Stimulated activated CD4-positive, alpha-beta T cell treated with anti-CD3 and anti-CD28 coated beads, Interleukin-1b, Interleukin-23, amount 100 ng/mL, for 1 hour (primary cell): ENCODE results near the gene BICD2.

Source experiments
- DNase-seq, 2 donors: peaks; one replicate each; pipeline ENCODE4 v3.0.0-alpha.2; 2020; ENCODE audit warnings: low read depth in 2 of 2

BICD2 gene

DNA sequence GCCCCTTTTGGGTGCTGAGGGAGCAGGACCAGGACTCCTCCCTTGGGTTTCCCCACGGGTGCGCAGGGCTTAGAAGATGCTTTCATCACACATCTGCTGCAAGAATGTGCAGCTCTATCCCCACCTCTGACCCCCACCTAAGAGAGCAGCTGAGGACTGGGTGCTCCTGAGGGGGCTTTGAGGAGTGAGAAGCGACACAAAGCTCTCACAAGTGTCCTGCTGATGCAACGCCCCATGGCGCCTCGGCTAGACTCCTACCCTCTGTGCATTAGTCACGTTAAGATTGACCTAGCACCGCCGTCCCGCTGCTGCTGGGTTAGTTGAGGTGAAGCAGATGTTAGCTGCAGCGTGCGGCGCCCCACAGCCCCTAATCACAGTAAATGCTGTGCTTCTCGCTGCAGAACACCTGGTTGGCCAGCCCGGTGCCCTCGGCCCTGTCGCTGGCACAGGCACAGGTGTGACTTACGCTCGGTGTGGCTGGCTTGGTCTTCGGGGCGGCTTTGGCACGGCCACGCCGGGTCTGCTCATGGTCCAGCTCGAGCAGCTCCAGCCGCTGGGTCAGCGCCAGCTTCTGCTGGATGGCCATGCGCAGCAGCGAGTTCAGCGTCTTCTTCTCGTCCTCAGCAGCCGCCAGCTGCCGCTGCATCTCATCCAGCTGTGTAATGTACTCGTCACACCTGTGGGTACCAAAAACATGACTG is 49.7 kb downstream of the BICD2 start:
- no peak for DNase-seq

DNA sequence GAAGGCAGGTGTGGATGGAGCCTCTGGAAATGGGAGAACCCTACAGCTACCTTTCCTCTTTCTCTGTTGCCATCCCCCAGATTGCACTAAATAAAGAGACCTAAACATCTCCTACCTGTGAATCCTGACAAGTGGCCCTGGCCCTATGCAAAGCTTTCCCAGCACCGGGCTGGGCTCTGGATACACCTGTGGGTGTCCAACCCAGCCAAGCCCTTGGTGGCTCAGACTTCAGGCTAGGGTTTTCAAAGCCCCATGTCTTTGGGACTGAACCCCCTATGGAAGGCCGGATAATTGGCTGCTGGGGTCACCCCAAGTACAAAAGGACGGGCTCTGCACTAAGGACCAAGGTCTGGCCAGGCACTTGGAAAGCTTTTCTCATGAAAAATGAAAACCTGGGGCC is 50.6 kb downstream of the BICD2 start:
- no peak for DNase-seq

DNA sequence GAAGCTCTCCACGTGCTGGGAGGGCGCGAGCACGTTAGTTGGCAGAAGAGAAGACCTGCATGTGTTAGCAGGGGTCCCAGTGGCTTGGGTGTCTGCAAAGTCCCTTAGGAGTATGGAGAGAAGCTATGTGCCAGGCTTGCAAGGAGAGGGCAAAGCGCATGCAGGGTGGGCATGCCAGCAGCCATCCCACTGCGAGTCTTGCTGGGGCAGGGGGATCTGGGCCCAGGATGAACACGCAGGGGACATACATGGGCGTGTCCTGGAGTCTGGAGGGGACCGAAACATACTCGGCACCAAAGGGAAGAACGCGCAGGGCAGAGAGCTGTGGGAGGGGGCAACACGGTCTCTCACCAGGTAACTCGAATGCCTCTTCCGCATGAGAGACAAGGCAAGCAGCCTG is 51.1 kb downstream of the BICD2 start:
- DNase-seq: no peak

DNA sequence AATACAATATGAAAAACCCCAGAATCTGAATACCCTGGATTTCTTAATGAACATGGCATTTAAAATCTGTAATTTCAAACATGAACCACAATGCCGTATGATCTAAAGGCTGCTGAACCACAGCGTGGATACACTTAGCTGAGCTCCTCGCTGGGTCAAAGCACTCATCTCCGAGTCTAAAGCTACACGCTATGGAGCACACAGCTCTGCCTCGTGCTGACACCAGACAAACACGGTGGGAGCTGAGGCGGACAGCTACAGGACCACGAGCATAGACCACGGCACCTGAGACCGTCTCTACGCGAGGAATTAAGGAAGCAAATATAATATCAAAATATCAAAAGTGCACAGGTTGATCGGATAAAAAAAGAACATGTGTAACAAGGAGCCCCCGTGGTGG is 51.9 kb downstream of the BICD2 start:
- no peak for DNase-seq

DNA sequence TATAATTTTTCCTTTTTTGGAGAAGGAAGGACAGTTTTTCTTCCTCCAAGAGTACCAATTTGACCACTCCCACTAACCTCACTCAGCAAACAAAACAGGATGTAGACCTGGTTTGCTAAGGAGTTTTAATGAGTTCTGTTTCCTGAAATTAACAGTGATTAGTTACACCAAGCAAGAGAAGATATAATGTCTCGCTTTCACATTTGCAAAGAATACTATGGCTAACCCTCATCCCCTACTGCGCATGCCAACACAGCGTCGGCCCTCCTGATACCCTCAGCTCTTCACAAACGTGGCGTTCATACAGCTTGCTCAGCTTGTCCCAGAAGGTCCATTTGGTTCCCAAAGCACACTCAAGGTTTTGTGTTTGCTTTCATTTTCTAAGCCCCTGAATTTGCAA is 52.8 kb downstream of the BICD2 start:
- DNase-seq: no peak

DNA sequence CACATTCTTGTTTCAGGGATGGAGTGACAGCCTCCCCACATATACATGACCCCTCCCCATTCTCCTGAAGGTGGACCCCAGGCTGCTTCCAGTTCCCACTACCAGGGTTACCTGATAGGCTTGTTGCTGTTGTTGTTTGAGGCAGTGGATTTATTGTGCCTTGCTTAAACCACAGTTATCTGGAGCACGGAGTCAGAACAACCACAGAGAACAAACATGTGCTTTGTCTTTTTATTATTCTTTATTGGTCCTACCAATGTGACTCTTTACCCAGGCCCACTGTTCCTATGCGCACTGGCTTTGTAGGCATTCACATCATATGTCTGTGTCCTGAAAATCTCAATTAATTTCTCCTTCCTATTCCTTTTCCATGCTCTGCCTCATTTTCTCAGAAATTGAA is 53.5 kb downstream of the BICD2 start:
- no peak for DNase-seq

DNA sequence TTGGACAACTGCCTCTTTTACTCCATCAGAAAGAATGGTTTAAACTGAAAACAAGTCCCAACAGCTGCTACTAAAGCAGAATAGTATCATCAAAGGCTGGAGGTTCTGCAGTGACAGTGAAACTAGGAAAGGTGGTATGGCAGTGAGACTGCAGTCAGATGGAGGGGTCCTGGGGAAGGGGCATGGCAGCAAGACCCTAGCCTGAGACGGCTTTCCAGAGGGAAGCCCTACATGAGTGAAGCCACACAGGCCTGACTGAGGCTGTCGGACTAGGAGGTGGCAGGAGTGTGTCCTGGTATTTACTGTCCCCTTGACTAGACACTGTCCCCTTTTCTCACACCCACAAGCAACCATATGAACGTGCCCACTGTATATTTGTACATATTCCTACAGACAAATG is 54.3 kb downstream of the BICD2 start:
- no peak for DNase-seq

DNA sequence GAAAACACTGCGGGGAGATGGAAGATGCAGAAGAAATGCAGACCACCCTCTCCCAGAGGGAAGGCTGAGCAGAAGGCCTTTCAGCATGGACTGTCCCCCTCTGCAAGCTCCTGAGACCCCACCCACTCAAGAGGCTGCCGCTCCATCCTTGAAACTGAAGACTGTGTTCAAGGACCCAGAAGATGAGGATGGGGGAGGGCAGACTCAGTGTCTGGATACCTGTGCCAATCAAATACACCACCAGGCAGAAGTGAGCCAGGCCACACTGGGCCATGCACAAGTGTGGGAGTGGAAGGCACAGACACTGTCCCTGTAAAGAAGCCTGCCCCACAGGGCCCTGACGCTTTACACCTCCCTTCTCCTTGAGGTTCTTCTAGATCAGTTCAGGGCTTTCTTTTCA is 54.7 kb downstream of the BICD2 start:
- no peak for DNase-seq

DNA sequence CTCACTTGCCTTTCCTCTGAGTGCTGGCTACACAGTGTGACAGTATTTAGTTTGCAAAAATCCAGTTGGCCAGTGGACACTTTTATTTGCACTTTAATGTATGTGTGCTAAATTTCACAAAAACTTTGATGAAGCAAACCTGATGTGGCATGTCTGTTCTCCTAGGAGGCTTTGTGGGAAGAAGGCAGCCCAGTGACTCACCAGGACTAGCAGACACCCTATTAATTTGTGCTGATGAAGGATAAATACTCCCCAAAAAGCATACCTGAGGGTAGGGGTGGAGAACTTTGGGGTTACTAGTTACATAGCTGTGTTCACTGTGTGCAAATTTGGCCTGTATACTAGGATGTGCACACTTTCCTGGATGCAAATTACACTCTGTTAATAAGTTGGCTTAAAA is 55.4 kb downstream of the BICD2 start:
- DNase-seq: no peak

DNA sequence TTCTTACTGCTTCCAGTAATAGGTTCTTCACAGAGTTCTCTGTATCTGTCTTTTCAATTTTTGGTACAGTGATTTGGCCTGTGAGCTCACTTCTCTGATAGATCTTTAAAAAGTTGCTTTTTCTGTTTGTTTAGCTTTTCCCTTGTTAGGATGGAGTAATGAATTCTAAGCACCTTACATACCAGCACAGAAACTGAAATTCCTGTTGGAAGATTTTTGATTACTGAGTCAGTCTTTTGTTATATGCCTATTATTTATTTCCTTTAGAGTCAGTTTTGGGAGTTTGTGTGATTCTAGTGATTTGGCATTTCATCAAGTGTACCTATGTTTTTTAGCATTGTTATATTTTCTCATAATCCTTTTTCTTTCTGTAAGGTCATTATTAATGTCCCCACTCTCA is 57.1 kb downstream of the BICD2 start:
- DNase-seq: no peak

DNA sequence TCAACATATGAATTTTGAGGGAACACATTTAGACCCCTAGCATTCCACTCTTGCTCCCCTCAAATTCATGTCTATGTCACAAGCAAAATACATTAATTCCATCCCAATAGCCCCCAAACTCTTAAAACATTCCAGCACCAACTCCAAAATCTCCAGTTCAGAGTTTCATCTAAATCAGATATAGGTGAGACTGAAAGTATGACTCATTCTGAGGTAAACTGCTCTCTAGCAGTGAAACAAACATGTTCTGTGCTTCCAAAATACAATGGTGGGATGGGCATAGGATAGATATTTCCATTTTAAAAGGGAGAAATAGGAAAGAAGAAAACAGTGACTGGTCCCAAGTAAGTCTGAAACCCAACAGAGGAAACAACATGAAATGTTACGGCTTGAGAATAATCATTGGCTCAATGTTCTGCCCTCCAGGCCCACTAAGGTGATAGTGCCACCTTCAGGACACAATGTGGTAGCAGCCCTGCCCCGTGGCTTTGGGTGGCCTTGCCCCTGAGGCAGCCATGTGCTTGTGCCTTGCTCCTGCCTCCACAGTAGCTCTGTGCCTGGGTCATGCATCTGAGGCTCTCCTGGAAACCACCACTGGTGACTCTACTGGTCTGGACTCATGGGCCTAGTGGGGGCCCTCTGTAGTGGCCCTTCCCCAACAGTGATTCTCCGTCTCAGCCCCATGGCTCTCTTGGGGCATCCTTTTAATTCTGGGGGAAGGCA is 58.3 kb downstream of the BICD2 start:
- no peak for DNase-seq

DNA sequence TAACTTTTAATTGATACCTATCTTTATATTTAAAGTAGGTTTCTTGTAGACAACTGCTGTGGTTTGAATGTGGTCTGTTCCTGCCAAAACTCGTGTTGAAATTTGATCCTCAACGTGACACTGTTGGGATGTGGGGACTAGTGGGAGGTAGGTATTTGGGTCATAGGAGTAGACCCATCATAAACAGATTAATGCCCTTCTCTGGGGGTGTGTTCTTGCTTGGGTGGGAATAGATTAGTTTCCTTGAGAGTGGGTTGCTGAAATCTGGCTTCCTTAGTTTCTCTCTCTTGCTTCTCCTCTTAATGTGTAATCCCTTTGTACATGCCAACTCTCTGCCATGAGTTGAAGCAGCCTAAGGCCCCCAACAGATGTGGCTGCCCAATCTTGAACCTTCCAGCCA is 60.1 kb downstream of the BICD2 start:
- DNase-seq: no peak

DNA sequence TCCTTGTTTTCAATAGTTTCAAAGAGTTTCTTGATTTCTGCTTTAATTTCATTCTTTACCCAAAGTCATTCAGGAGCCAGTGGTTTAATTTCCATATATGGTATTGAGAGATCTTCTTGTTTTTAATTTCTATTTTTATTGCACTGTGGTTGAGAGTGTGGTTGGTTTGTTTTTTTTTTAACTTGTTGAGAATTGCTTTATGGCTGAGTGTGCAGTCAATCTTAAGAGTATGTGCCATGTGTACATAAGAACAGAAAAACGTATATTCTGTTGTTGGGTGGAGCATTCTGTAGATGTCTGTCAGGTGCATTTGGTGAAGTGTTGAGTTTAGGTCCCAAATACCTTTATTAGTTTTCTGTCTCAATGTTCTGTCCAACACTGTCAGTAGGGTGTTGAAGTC is 68.0 kb downstream of the BICD2 start:
- DNase-seq: no peak

DNA sequence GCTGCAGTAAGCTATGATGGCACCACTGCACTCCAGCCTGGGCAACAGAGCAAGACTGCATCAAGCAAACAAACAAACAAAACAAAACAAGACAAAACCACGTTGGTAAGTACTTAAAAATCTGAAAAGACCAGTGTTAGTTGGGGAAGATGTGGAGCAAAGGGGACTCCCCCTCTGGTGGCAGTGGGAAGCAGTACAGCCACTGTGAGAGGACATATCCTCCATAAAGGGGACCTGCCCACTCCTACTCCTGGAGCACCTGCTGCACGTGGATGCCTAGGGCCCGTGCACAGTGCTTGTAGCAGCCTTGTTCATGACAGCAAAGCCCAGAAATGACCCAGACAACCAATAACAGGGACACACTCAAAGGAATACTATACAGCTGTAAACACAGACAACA is 77.7 kb downstream of the BICD2 start:
- no peak for DNase-seq

DNA sequence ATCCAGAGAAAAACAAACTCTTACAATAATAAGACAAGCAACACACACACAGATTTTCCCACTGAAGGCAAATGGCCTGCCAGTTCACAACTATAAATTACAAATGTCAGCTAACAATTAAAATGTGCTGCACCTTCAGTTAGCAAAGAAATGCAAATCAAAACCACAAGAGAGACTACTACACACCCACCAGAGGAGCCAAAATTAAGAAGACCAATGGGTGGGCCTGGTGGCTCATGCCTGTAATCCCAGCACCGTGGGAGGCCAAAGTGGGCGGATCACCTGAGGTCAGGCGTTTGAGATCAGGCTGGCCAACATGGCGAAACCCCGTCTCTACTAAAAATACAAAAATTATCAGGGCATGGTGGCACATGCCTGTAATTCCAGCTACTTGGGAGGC is 79.6 kb downstream of the BICD2 start:
- no peak for DNase-seq

DNA sequence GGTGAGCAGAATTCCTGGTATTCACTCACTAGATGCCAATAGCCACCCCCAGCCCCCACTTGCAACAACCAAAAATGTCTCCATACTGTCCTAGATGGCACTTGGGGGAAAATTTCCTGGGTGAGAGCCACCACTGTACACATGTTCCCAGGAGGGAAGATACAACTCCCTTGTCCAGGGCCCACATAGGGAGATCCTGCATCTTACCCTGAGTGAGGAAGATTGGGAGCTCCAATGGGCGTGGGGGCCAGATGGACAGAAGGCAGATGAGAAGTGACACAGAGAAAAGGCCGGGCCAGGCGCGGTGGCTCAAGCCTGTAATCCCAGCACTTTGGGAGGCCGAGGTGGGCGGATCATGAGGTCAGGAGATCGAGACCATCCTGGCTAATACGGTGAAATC is 82.4 kb downstream of the BICD2 start:
- no peak for DNase-seq

DNA sequence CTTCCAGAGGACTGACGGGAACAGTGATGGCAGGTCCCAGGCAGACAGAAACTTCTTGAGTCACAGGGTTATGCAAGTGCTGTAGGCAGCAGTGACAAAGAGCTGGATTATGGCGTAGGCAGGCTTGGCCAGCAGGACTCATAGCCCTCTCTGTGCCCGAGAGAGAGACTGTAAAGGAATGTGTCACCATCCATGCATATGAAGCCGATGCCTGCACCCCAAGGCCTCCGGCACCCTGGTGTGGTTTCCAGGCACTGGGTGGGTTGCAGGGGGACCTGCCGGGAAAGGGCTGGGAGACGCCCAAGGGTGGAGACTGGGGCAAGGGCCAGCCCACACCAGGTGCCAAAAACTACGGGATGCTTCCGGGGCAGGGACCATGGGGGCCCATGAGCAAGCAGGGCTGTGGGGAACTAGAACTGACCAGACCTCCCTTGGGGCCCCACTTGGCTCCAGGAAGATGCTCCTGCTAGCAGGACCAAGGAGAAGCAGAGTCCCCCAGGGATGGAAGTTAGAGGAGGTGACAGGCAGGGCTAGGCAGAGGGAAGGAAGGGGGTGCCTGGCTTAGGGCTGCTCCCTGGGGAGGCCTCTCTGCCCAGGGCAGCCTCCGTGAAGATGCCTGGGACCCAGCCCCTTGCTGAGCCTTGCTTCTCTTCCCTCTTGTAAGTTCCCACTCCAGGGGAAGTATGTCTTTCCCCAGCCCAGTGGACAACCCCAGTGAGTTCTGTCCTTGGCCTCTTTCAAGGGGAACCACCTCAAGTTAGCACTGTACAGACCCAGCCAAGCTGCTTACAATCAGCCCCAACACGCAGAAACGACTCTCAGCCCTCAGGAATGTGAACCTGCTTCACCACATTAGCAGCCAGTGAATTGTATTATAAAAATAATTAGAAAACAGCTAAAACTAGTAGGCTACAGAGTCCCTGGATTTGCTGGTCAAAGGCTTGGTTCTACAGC is 84.2 kb downstream of the BICD2 start:
- DNase-seq: no peak

DNA sequence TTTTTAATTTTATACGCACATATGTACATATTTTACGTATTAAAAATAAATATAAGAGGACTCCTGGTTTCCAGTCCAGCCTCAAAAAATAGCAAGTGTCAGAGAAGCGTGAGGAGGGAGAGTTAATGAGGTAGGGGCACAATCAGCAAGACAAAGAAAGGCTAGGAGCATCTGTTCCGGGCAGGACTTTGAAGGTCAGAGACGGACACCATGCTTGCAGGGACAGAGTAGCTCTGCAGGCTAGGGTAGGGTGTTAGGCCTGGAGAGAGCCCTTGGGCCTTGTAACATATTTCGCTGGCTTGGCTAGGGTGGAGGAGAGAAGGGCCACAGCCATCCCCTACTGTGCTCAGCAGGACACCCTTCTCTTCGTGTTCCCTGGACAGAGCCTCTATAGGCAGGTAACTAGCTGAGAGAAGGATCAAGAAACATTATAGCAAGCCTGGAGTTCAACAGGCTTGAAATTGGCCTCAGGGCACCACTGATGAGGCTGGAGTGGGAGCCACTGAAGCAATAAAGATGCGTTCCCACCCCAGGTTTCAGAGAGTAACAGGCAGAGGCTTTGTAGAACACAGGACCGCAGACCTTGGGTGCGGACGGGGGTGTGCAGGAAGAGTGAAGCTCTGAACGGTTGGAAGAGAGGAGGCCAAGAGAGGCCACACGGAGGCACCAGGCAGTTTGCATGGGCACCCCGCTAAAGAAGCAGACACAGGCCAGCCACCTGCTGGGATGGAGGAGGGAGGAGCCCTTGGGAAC is 85.0 kb downstream of the BICD2 start:
- DNase-seq: no peak

DNA sequence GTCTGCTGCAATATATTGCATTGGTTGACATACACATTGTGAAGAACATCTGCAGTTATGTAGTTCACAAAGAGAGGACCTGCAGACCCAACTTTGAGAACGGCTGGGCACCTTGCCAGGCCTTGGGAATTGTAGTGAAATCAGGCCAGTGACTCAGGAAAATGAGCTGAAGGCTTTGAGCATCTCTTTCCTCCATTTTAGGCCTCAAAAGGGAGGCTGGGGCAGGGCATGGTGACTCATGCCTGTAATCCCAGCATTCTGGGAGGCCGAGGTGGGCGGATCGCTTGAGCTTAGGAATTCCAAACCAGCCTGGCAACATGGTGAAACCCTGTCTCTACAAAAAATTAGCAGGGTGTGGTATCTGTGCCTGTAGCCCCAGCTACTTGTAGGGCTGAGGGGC is 93.3 kb downstream of the BICD2 start:
- no peak for DNase-seq

DNA sequence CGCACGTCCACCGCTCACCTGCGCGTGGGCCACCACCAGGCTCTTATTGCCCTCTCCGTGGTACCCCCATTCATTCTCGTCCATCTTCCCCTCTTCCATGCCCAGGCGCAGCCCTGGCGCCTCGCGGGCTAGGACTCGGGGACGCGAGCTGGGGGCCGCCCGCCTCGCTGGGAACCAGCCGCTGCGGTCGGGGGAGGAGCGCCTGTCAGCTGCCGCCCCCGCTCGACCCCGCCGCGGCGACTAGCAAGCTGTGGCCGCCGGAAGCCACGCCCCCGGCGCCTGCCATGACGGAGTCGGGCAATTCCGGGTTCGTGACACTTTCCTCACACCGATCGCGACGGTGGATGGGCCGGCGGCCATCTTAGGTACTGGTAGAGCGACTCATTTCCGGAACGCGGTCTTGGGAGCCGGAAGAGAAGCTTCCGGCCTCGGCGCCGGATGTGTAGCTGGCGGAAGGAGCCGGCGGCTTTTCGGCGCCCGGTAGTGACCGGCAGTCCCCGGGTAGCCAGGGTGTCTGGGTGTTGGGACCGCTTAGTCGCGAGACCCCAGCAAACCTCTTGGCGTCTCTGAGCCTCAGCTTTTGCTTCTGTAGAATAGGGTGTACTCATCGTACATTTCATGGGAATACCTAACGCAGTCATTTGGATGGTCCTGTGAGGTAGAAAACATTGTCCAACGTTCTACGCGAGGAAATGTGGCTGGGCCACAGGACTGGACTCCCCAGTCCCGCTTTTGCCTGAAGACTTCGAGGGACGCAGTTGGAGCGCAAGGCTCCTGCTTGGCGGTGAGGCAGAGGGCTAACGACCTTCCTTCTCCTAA is 94.5 kb downstream of the BICD2 start, which contains the start of gene IPPK:
TSS of gene IPPK (minus strand) at position 242 of the 819 bp plus-strand sequence. CDS start at position 99, 143 bp downstream.
- DNase-seq: peak; percentile 92 to 94

DNA sequence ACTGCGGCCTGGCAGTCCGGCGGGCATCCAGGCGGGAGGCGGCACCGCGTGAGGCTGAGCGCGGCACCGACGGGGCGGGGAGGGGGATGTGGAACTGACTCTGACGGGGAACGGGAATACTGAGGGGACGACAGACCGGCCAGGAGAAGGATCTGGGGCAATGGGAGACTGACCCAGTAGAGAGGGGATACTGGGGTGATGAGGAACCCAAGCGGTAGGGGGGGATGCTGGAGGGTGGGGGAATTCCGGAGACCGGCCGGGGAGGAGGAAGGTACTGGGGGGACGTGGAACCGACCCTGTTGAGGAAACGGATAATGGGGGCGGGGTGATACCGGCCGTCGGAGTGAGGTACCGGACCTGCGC is 95.1 kb downstream of the BICD2 start:
- peak in 1 of 2 donors; percentile 6 for DNase-seq
